Fibroblast of lung (primary cell): ENCODE data around the gene TEX261. TPM values are rescaled to one million over a fixed set of nuclear protein-coding genes. Genes with fewer than 3 reads are reported as not detected.

Experiments used
- DNase-seq, 2 donors: peaks; one replicate each; pipeline versions ENCODE4 v3.0.0 to v3.0.0-alpha.2; 2010; ENCODE audit warnings: low read depth in 2 of 2
- H2AFZ ChIP-seq: 2 replicates; pipeline ENCODE4 v1.5.1; 2012; ENCODE audit warnings: low read length, control low read depth, inconsistent platforms
- H3K27ac ChIP-seq: 2 replicates; pipeline ENCODE4 v1.5.1; 2011; ENCODE audit warnings: low read length, control low read depth; ENCODE audit not compliant: insufficient read depth
- H3K27me3 ChIP-seq: 2 replicates; pipeline ENCODE4 v1.5.1; 2011; ENCODE audit warnings: mild to moderate bottlenecking, low read length; ENCODE audit not compliant: control insufficient read depth, insufficient read depth
- H3K36me3 ChIP-seq: 2 replicates; pipeline ENCODE4 v1.5.1; 2011; ENCODE audit warnings: low read length; ENCODE audit not compliant: control insufficient read depth, insufficient read depth
- H3K4me1 ChIP-seq: 2 replicates; pipeline ENCODE4 v1.5.1; 2011; ENCODE audit warnings: low read length; ENCODE audit not compliant: control insufficient read depth, insufficient read depth; ENCODE audit errors: extremely low read depth
- H3K4me2 ChIP-seq: 2 replicates; pipeline ENCODE4 v1.5.1; 2011; ENCODE audit warnings: low read length, control low read depth; ENCODE audit not compliant: insufficient read depth; ENCODE audit errors: extremely low read depth
- H3K4me3 ChIP-seq, 4 experiments: fragments of 200-600 bp in 1 of 4; sonication (generic) in 1 of 4; replicated peaks in 1 of 4; 2 replicates each; pipeline ENCODE4 v1.5.1; 2011 to 2016; ENCODE audit warnings: low read length in 4 of 4, low read depth in 3 of 4, mild to moderate bottlenecking in 3 of 4, control low read depth in 2 of 4, inconsistent platforms in 1 of 4, mixed read lengths in 1 of 4; ENCODE audit not compliant: insufficient read depth in 1 of 4; ENCODE audit errors: control extremely low read depth in 1 of 4
- H3K79me2 ChIP-seq: 2 replicates; pipeline ENCODE4 v1.5.1; 2012; ENCODE audit warnings: mild to moderate bottlenecking, low read length, inconsistent platforms; ENCODE audit not compliant: control insufficient read depth, insufficient read depth
- H3K9ac ChIP-seq: 2 replicates; pipeline ENCODE4 v1.5.1; 2011; ENCODE audit warnings: mild to moderate bottlenecking, low read length, control low read depth; ENCODE audit not compliant: insufficient read depth
- H3K9me3 ChIP-seq: 2 replicates; pipeline ENCODE4 v1.5.1; 2012; ENCODE audit warnings: low read depth, low read length; ENCODE audit not compliant: control insufficient read depth, insufficient read depth
- H4K20me1 ChIP-seq: 2 replicates; pipeline ENCODE4 v1.5.1; 2011; ENCODE audit warnings: low read length; ENCODE audit not compliant: control insufficient read depth, insufficient read depth; ENCODE audit errors: extremely low read depth
- CTCF ChIP-seq, 2 donors: IDR thresholded peaks in 1 of 2; conservative IDR thresholded peaks in 1 of 2; 1 replicate in 1 of 2; 2 replicates in 1 of 2; pipeline ENCODE4 v1.5.1; 2011 to 2012; ENCODE audit warnings: low read length in 2 of 2, control low read depth in 1 of 2, inconsistent platforms in 1 of 2, low read depth in 1 of 2, mild to moderate bottlenecking in 1 of 2
- EZH2 ChIP-seq: IDR thresholded peaks from 2 replicates; pipeline ENCODE4 v1.5.1; 2012; ENCODE audit warnings: low read length, control low read depth, mild to moderate bottlenecking; ENCODE audit errors: missing control alignments
- polyA plus RNA-seq, 2 donors: library from polyadenylated mRNA; depleted of rRNA in 1 of 2; stranded (reverse) in 1 of 2; unstranded in 1 of 2; fragments of >200 nt; gene quantifications; 2 replicates each; pipeline ENCODE4 v1.2.1, GENCODE V29; 2011 to 2012; ENCODE audit warnings: missing spikeins in 1 of 2
- total RNA-seq: library from RNA; depleted of rRNA; stranded (reverse); fragments of >200 nt; gene quantifications from 2 replicates; pipeline ENCODE4 v1.2.1, GENCODE V29; 2014

The TEX261 gene
- total and polyA plus RNA-seq, 2 donors (not counting 1 experiment from before 2014, with no cell fraction given) = 33.0 to 72.6 TPM

GRCh38 chr2:70991742-70992141, 2.9 kb downstream of the TEX261 start:
- Histone ChIP-seq H3K9ac (no peak overlapping the region), H3K27ac (no peak overlapping the region), H3K27me3 (no peaks in the 10 kb centered on the region), H3K4me3 (no peak overlapping the region), H3K36me3 (peaks cover 12% of the 10 kb centered on the region), H3K79me2 (peaks cover 20% of the 10 kb centered on the region), H3K4me1 (peaks cover 7% of the 10 kb centered on the region), H3K4me2 (no peak overlapping the region), H4K20me1 (no peaks in the 10 kb centered on the region), H2AFZ (no peak overlapping the region), H3K9me3 (no peaks in the 10 kb centered on the region)
- DNase-seq = no peak
- no peak for TF ChIP-seq EZH2
- no peak for TF ChIP-seq CTCF (conservative IDR thresholded peaks at IDR 0.05 in 1 of 2, IDR thresholded peaks at IDR 0.05 in 1 of 2; ENCODE audit: low read depth in 1 of 2, low read length in 2 of 2)

- Histone ChIP-seq H3K4me2 (no peak overlapping the region), H3K36me3 (peaks cover 12% of the 10 kb centered on the region), H3K4me1 (peaks cover 7% of the 10 kb centered on the region), H3K9me3 (no peaks in the 10 kb centered on the region), H3K27ac (no peak overlapping the region), H3K79me2 (peaks cover 20% of the 10 kb centered on the region), H2AFZ (no peak overlapping the region), H3K4me3 (no peak overlapping the region), H4K20me1 (no peaks in the 10 kb centered on the region), H3K27me3 (no peaks in the 10 kb centered on the region), H3K9ac (no peak overlapping the region)
- TF ChIP-seq EZH2 (no peak), CTCF (conservative IDR thresholded peaks at IDR 0.05 in 1 of 2, IDR thresholded peaks at IDR 0.05 in 1 of 2; ENCODE audit: low read depth in 1 of 2, low read length in 2 of 2) (no peak)
- DNase-seq = no peak
Measured at GRCh38 chr2:70991142-70991541, 3.5 kb downstream of the TEX261 start.

- peaks cover 20% of the 10 kb centered on the region for H3K79me2 ChIP-seq
- no peaks in the 10 kb centered on the region for H4K20me1 ChIP-seq
- H3K36me3 ChIP-seq = peaks cover 12% of the 10 kb centered on the region
- no peaks in the 10 kb centered on the region for H3K27me3 ChIP-seq
- no peak for DNase-seq
- H3K27ac ChIP-seq = no peak overlapping the region
- peaks cover 4% of the 10 kb centered on the region for H3K4me1 ChIP-seq
- H2AFZ ChIP-seq = no peak overlapping the region
- H3K9ac ChIP-seq = no peak overlapping the region
- no peak overlapping the region for H3K4me2 ChIP-seq
- no peak for TF ChIP-seq EZH2
- TF ChIP-seq CTCF (conservative IDR thresholded peaks at IDR 0.05 in 1 of 2, IDR thresholded peaks at IDR 0.05 in 1 of 2; ENCODE audit: low read depth in 1 of 2, low read length in 2 of 2) = no peak
- H3K4me3 ChIP-seq = no peak overlapping the region
- H3K9me3 ChIP-seq = no peaks in the 10 kb centered on the region
Measured at GRCh38 chr2:70990216-70990615, 4.5 kb downstream of the TEX261 start.
